ENCODE measurements around the gene TNFRSF4.
"Not testable (repeated sequence)": the region's sequence is repeated elsewhere in the genome, so short reads cannot be mapped to it uniquely, and the experiment has no call there.

The TNFRSF4 gene

GRCh38 chr1:1213345-1214265, at the start of gene TNFRSF4:
Gene TNFRSF4, minus strand, starts transcription at chr1:1214153. Its CDS starts 26 bp downstream, at chr1:1214127.
- peak; percentile 43 for DNase-seq

DNA sequence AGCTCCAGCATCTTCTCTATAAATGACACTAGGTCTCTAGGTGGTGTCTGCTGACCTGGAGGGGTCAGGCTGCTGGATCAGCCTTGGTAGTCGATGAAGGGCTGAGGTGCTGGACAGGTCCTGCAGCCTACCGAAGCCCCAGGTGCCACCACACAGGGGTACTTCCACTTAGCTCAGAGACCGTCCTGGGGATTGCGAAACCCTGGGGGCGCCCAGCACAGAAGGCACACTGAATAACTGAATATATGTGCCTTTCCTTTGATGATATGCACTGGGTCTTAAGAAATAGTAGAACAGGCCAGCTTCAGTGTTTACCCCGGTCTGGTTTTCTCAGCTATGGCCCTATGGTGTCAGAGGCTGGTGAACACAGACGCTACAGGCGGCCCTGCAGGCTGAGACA, 48.8 kb upstream of the TNFRSF4 start:
- DNase-seq = no peak

GRCh38 chr1:1262071-1262470, 48.1 kb upstream of the TNFRSF4 start:
- DNase-seq = no peak

- DNase-seq = no peak
Observed at GRCh38 chr1:1260843-1261560, 47.0 kb upstream of the TNFRSF4 start.

GRCh38 chr1:1259951-1260600, 46.1 kb upstream of the TNFRSF4 start:
- DNase-seq = no peak

DNA sequence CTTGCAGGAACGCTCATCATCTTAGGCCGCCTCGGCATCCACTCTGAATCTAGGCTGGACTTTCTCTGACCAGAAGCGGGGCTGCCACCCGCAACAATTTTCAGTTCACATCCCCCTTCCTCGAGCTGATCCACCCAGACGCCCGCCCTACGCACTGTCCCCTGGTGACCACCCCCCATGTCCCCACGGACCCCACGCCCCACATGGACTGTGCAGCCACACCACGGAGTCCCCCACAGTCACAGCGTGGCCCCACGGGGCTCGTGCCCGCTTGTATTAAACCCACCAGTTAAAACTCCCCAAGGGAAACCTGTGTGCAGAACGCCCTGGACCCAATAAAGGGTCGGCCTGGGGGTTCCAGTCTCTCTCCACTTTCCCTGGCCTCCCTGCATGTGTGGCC, 45.6 kb upstream of the TNFRSF4 start:
- no peak for DNase-seq

- DNase-seq = no peak
Observed at GRCh38 chr1:1259119-1259488, 45.2 kb upstream of the TNFRSF4 start.

GRCh38 chr1:1256956-1257871, 43.3 kb upstream of the TNFRSF4 start:
- no peak for DNase-seq

GRCh38 chr1:1255611-1256010, 41.7 kb upstream of the TNFRSF4 start:
- DNase-seq = no peak

DNA sequence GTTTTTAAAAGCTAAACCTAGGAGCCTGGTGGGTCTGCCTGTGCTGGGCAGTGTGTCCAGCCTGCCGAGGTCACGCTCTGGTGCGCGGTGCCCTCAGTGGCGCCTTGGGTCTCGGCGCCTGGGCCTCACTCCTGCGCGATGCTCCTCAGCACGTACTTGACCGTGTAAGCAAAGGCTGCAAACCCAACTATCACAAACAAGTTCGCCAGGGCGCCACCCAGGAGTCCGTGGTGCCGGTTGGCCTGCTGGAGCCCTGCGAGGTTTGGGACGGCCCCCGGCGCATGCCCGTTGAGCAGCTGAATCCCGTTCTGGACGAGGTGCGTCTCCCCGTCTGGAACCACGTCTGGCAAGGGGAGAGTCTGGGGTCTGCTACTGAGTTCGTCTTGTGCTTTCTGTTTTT, 41.1 kb upstream of the TNFRSF4 start:
- DNase-seq = no peak

GRCh38 chr1:1254667-1254998, 40.7 kb upstream of the TNFRSF4 start:
- no peak for DNase-seq

- no peak for DNase-seq
Observed at GRCh38 chr1:1253972-1254666, 40.2 kb upstream of the TNFRSF4 start.

GRCh38 chr1:1253314-1253713, 39.4 kb upstream of the TNFRSF4 start:
- no peak for DNase-seq

DNA sequence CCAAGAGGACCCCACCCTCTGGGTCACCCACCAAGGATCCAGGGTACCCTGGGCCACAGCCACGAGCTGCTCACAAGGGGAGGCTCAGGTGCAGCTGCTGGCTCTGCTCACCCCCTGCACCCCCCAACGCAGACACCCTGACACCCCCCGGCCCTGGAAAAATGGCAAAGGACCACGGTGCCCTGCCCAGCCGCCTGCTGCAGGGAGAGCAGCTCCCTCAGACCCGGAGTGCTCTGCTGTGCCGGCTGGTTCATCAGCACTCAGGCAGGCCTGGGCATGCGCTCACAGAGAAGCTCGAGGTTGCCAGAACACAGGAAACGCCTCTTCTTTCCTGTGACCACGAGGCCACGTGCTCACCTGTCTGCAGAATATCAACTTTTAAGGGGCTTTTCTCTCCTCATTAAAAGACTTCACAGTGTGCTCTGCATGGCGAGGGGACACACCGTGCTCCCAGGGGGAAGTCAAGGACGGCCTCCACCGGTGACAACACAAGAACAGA, 36.9 kb upstream of the TNFRSF4 start:
- DNase-seq = peak; percentile 81

DNA sequence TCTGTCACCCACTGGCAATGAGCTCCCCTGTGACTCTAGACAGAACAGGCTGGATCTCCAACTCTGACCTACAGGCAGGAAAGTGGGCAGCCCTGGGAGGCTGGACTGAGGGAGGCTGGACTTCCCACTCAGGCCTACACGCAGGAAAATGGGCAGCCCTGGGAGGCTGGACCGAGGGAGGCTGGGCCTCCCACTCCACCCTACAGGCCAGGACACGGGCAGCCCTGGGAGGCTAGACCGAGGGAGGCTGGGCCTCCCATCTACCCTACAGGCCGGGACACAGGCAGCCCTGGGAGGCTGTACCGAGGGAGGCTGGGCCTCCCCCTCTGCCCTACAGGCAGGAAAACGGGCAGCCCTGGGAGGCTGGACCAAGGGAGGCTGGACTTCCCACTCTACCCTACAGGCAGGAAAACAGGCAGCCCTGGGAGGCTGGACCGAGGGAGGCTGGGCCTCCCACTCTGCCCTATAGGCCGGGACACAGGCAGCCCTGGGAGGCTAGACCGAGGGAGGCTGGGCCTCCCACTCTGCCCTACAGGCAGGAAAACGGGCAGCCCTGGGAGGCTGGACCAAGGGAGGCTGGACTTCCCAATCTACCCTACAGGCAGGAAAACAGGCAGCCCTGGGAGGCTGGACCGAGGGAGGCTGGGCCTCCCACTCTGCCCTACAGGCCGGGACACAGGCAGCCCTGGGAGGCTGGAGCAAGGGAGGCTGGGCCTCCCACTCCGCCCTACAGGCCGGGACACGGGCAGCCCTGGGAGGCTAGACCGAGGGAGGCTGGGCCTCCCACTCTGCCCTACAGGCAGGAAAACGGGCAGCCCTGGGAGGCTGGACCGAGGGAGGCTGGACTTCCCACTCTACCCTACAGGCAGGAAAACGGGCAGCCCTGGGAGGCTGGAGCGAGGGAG, 34.3 kb upstream of the TNFRSF4 start:
- DNase-seq = not testable (repeated sequence)

DNA sequence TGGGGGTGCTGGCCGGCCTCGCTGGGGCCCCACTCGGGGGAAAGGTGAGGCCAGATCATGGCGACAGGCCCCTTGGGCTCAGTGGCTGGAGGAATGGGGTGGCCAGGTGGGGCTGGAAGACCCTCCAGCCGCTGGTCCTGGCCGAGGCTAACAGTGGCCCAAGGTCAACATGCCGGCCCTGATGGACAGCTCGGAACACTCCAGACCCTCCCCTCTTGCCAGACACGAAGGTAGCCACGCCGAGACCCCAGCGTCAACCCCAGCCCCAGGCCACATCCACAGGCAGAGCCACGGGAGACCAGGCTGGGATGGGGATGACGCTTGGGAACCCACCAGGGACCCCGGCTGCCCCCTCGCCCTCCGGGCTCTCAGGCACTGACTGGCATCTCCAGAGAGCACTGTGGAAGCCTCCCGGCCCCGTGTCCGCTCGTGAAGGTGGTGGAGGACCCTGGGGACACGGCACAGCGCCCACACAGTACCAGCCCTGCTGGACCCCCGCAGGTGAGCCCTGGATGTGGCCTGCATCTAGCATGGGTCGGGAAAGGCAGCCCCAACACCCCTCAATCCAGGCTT, 33.5 kb upstream of the TNFRSF4 start:
- DNase-seq = no peak

GRCh38 chr1:1246577-1247340, 32.8 kb upstream of the TNFRSF4 start, which contains the start of gene C1QTNF12:
Gene C1QTNF12, minus strand, starts transcription at chr1:1246722. Its CDS starts 32 bp downstream, at chr1:1246690.
- no peak for DNase-seq

DNA sequence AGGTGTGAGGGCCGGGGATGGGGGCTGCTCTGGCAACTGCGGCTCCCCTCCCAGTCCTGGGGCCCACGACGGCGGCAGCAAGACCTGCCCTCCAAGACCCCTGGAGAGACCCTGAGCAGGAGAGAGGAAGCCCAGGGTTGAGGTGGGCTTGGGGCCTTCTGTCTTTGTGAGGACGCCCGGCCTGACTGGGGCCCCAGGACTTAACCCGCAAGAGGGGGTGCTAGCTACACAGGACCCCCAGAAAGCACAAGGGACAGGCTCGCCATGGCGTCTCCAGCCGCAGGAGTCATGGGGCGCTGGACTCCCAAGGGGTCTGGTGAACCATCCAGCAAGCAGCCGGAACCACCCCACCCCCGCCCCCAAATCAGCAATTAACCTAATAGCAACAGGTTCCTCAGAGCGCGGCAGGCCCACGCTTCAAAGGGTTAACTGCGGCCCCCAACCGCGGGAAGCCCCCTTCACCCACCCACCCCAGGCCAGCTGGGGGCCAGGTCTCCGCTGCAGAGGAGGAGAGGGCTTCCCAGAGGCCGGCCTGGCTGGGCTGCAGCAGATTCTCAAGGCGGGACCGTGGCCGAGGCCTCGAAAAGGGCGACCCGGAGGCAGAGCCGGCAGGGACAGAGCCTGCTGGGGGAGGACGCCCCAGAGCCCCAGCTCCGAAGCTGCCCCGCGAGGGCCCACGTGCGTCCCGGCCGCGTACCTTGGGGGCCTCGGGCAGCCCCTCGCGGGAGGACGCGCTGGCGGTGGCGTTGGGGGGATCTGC, 32.0 kb upstream of the TNFRSF4 start:
- DNase-seq = no peak

Data from CD4-positive, alpha-beta T cell treated with Interleukin-17A for 4 hours (primary cell).